ENCODE data around the gene RILP. TPM values are rescaled to one million over a fixed set of nuclear protein-coding genes. Genes with fewer than 3 reads are reported as not detected.

RILP gene
- 11.0 and 12.4 TPM in 2 replicates for total RNA-seq
- polyA plus RNA-seq, result 6.5 and 7.4 TPM in 2 replicates
- 10.9 and 11.5 TPM in 2 replicates for polyA plus RNA-seq (2012)
- polyA minus RNA-seq (ENCODE audit: low replicate concordance), result 6.0 TPM in 2 replicates

- peak within 1 kb of the TSS; percentile 67 for H3K9ac ChIP-seq (ENCODE audit: insufficient read depth, low read length)
- peak within 1 kb of the TSS; percentile 95 for H3K4me2 ChIP-seq (ENCODE audit: extremely low read depth, insufficient read depth, low read length)
- peaks cover 26% of the 10 kb centered on the region for H3K36me3 ChIP-seq (ENCODE audit: control insufficient read depth, insufficient read depth, low read length)
- peak within 1 kb of the TSS; percentile 77 for H3K27ac ChIP-seq (ENCODE audit: insufficient read depth, low read length)
- H2AFZ ChIP-seq (ENCODE audit: low read length), result peak within 1 kb of the TSS; percentile 69
- no peaks in the 10 kb centered on the region for H3K27me3 ChIP-seq (ENCODE audit: control insufficient read depth, insufficient read depth, low read length)
- no peaks in the 10 kb centered on the region for H3K79me2 ChIP-seq (ENCODE audit: control insufficient read depth, insufficient read depth, low read length)
- peak within 1 kb of the TSS; percentile 38 to 65 (median 54) for H3K4me3 ChIP-seq (replicated peaks in 1 of 4; ENCODE audit: control extremely low read depth in 1 of 4, insufficient read depth in 1 of 4, low read depth in 3 of 4, low read length in 4 of 4)
- DNase-seq (ENCODE audit: low read depth in 2 of 2), result peak; percentile 40 to 42
- H4K20me1 ChIP-seq (ENCODE audit: control insufficient read depth, extremely low read depth, insufficient read depth, low read length), result no peaks in the 10 kb centered on the region
- no peaks in the 10 kb centered on the region for H3K9me3 ChIP-seq (ENCODE audit: control insufficient read depth, insufficient read depth, low read depth, low read length)
- H3K4me1 ChIP-seq (ENCODE audit: control insufficient read depth, extremely low read depth, insufficient read depth, low read length), result peaks cover 15% of the 10 kb centered on the region
- TF ChIP-seq EZH2 (IDR thresholded peaks at IDR 0.05; ENCODE audit: low read length, missing control alignments), result no peak
- TF ChIP-seq, protein P1, sequence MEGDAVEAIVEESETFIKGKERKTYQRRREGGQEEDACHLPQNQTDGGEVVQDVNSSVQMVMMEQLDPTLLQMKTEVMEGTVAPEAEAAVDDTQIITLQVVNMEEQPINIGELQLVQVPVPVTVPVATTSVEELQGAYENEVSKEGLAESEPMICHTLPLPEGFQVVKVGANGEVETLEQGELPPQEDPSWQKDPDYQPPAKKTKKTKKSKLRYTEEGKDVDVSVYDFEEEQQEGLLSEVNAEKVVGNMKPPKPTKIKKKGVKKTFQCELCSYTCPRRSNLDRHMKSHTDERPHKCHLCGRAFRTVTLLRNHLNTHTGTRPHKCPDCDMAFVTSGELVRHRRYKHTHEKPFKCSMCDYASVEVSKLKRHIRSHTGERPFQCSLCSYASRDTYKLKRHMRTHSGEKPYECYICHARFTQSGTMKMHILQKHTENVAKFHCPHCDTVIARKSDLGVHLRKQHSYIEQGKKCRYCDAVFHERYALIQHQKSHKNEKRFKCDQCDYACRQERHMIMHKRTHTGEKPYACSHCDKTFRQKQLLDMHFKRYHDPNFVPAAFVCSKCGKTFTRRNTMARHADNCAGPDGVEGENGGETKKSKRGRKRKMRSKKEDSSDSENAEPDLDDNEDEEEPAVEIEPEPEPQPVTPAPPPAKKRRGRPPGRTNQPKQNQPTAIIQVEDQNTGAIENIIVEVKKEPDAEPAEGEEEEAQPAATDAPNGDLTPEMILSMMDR (conservative IDR thresholded peaks at IDR 0.05 in 1 of 2, IDR thresholded peaks at IDR 0.05 in 1 of 2; ENCODE audit: low read depth in 1 of 2, low read length in 2 of 2), result no peak
Observed at GRCh38 chr17:1649844-1650501, at the start of gene RILP. TSS of gene RILP (minus strand) at chr17:1649866. CDS start at chr17:1649804, 62 bp downstream.

DNA sequence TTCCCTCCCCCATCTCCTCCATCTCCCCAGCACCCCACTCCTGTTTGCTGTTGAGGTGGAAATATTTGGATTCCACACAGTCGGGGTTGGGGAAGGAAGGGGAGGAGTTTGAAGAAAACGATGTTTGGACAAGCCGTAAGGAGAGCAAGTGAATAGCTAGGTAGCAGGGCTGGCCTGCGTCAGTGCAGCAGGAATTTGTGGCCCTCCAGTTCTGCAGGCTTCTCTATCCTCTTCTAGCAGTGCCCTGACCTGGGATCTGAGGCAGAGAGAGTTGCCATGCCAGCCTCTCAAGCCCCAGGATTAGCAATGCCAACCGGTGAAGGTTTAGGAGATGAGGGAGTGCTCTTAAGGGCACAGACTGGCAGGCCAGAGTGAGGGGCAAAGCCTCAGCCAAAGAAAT lies 48.0 kb upstream of the RILP start:
- H2AFZ ChIP-seq (ENCODE audit: low read length), result no peak overlapping the region

DNA sequence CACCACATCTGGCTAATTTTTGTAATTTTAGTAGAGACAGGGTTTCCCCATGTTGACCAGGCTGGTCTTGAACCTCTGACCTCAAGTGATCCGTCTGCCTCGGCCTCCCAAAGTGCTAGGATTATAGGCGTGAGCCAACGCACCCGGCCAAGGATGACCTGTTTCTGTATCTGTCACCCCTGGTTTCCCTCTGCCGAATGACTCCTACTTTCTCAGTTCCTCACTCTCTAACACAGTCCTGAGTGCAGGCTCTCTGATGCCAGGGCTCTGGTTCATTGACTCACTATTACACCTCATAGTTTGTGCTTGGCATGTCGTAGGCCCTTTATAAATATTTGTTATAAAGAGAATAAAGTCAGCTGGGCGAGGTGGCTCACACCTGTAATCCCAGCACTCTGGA lies 45.7 kb upstream of the RILP start:
- no peak overlapping the region for H2AFZ ChIP-seq (ENCODE audit: low read length)
- no peaks in the 10 kb centered on the region for H3K36me3 ChIP-seq (ENCODE audit: control insufficient read depth, insufficient read depth, low read length)
- H3K27ac ChIP-seq (ENCODE audit: insufficient read depth, low read length), result no peak overlapping the region
- TF ChIP-seq, protein P1 (conservative IDR thresholded peaks at IDR 0.05 in 1 of 2, IDR thresholded peaks at IDR 0.05 in 1 of 2; ENCODE audit: low read depth in 1 of 2, low read length in 2 of 2), result no peak
- no peak for TF ChIP-seq EZH2 (IDR thresholded peaks at IDR 0.05; ENCODE audit: low read length, missing control alignments)
- H3K27me3 ChIP-seq (ENCODE audit: control insufficient read depth, insufficient read depth, low read length), result no peaks in the 10 kb centered on the region
- H3K4me3 ChIP-seq (replicated peaks in 1 of 4; ENCODE audit: control extremely low read depth in 1 of 4, insufficient read depth in 1 of 4, low read depth in 3 of 4, low read length in 4 of 4), result no peak overlapping the region
- H3K9ac ChIP-seq (ENCODE audit: insufficient read depth, low read length), result no peak overlapping the region
- no peaks in the 10 kb centered on the region for H3K4me1 ChIP-seq (ENCODE audit: control insufficient read depth, extremely low read depth, insufficient read depth, low read length)
- no peak overlapping the region for H3K4me2 ChIP-seq (ENCODE audit: extremely low read depth, insufficient read depth, low read length)
- H3K79me2 ChIP-seq (ENCODE audit: control insufficient read depth, insufficient read depth, low read length), result no peaks in the 10 kb centered on the region
- no peak for DNase-seq (ENCODE audit: low read depth in 2 of 2)
- no peaks in the 10 kb centered on the region for H4K20me1 ChIP-seq (ENCODE audit: control insufficient read depth, extremely low read depth, insufficient read depth, low read length)
- H3K9me3 ChIP-seq (ENCODE audit: control insufficient read depth, insufficient read depth, low read depth, low read length), result no peaks in the 10 kb centered on the region

More for the DNA sequence above, 48.0 kb upstream of the RILP start:
- H3K4me2 ChIP-seq (ENCODE audit: extremely low read depth, insufficient read depth, low read length), result no peak overlapping the region
- no peaks in the 10 kb centered on the region for H4K20me1 ChIP-seq (ENCODE audit: control insufficient read depth, extremely low read depth, insufficient read depth, low read length)
- no peaks in the 10 kb centered on the region for H3K27me3 ChIP-seq (ENCODE audit: control insufficient read depth, insufficient read depth, low read length)
- no peaks in the 10 kb centered on the region for H3K4me1 ChIP-seq (ENCODE audit: control insufficient read depth, extremely low read depth, insufficient read depth, low read length)
- no peak for DNase-seq (ENCODE audit: low read depth in 2 of 2)
- H3K9ac ChIP-seq (ENCODE audit: insufficient read depth, low read length), result no peak overlapping the region
- TF ChIP-seq EZH2 (IDR thresholded peaks at IDR 0.05; ENCODE audit: low read length, missing control alignments), result no peak
- TF ChIP-seq, protein P1 (conservative IDR thresholded peaks at IDR 0.05 in 1 of 2, IDR thresholded peaks at IDR 0.05 in 1 of 2; ENCODE audit: low read depth in 1 of 2, low read length in 2 of 2), result no peak
- no peak overlapping the region for H3K27ac ChIP-seq (ENCODE audit: insufficient read depth, low read length)
- H3K9me3 ChIP-seq (ENCODE audit: control insufficient read depth, insufficient read depth, low read depth, low read length), result no peaks in the 10 kb centered on the region
- H3K79me2 ChIP-seq (ENCODE audit: control insufficient read depth, insufficient read depth, low read length), result no peaks in the 10 kb centered on the region
- H3K4me3 ChIP-seq (replicated peaks in 1 of 4; ENCODE audit: control extremely low read depth in 1 of 4, insufficient read depth in 1 of 4, low read depth in 3 of 4, low read length in 4 of 4), result no peak overlapping the region
- H3K36me3 ChIP-seq (ENCODE audit: control insufficient read depth, insufficient read depth, low read length), result no peaks in the 10 kb centered on the region
